H1 (cell line): Measurements from ENCODE around the gene ROPN1. TPM values are rescaled to one million over a fixed set of nuclear protein-coding genes. Genes with fewer than 3 reads are reported as not detected.

Experiments used
- BRCA1 ChIP-seq: IDR thresholded peaks from 2 replicates; pipeline ENCODE4 v1.6.1; 2012; ENCODE audit warnings: low read depth, low read length, improper control_type of control experiment
- CHD7 ChIP-seq: fragments of 300-600 bp; sonication (generic); IDR thresholded peaks from 2 replicates; pipeline ENCODE4 v1.7.1; 2012; ENCODE audit warnings: low read length, moderate library complexity, mild to moderate bottlenecking, inconsistent platforms; ENCODE audit not compliant: insufficient replicate concordance
- KDM1A ChIP-seq: fragments of 200-600, 300-600 bp; sonication (generic); IDR thresholded peaks from 2 replicates; pipeline ENCODE4 v1.7.1; 2016; ENCODE audit warnings: mild to moderate bottlenecking, low read length, borderline replicate concordance
- RAD21 ChIP-seq, 2 experiments: IDR thresholded peaks in 1 of 2; conservative IDR thresholded peaks in 1 of 2; 2 replicates each; pipeline ENCODE4 v1.6.1; 2011; ENCODE audit warnings: low read depth in 2 of 2, low read length in 2 of 2, improper control_type of control experiment in 1 of 2, inconsistent platforms in 1 of 2, mild to moderate bottlenecking in 1 of 2, moderate library complexity in 1 of 2
- SIN3A ChIP-seq, 2 experiments: IDR thresholded peaks in 1 of 2; conservative IDR thresholded peaks in 1 of 2; 2 replicates each; pipeline ENCODE4 v1.6.1; 2011 to 2012; ENCODE audit warnings: low read length in 2 of 2, improper control_type of control experiment in 1 of 2, low read depth in 1 of 2, mild to moderate bottlenecking in 1 of 2
- SIRT6 ChIP-seq: IDR thresholded peaks from one replicate; pipeline ENCODE4 v1.7.1; 2012; ENCODE audit warnings: low read length, inconsistent platforms
- TEAD4 ChIP-seq: IDR thresholded peaks from 2 replicates; pipeline ENCODE4 v1.6.1; 2012; ENCODE audit warnings: low read depth, low read length, inconsistent platforms, mixed read lengths
- polyA plus RNA-seq, 7 experiments: library from polyadenylated mRNA; depleted of rRNA in 3 of 7; stranded (reverse) in 5 of 7; unstranded in 2 of 7; fragments of >200 nt in 5 of 7; fragments of 200-250 nt in 2 of 7; gene quantifications; 1 replicate in 5 of 7; 2 replicates in 1 of 7; 4 replicates in 1 of 7; pipeline versions ENCODE4 v1.2.1 to v1.2.3, GENCODE V29; 2011 to 2013; ENCODE audit warnings: missing spikeins in 2 of 7, mixed read lengths in 2 of 7
- total RNA-seq: library from RNA; stranded (reverse); fragmentation: NEBNext Ultra II Directional; extraction: Animal tissue kit (Norgen Biotek cat#: 25700); gene quantifications from 2 replicates; pipeline ENCODE4 v1.2.1, GENCODE V29; 2021

Gene ROPN1
- total and polyA plus RNA-seq, 2 of the 8 experiments (the other 6 are each of a cell fraction or from before 2014, with no cell fraction given) = 0.03 TPM; not detected in 1

DNA sequence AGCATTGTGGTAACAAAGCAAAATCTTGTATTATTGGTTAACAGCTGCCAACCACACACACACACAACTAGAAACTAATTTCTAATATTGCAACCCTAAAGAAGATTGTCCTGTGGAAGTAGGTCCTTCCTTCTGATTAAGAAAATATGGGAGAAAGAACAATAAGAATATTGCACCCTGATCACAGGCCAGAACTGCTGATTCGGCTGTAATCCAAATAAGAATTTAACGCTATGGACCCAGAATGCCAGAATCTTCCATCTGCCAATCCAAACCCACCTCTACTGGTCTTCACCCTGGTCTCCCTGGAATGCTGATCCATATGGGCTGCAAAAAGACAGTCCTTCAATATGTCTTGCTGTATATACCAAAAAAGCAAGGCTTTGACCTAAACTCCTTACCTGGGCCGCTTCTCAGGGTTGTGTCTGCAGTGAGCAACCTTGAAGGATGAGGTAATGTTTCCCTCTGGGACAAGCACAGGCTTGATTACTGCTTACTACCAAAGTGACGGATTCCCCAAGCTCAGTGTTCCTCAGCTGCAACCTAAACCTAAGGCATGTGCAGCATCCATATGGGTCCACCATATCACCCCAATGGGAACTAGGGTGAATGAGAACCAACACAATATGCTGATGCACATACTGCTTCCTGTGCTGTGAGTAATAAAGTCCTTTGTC, 38.9 kb downstream of the ROPN1 start (continued):
- TF ChIP-seq CHD7 (no peak), RAD21 (IDR thresholded peaks at IDR 0.05 in 1 of 2, conservative IDR thresholded peaks at IDR 0.05 in 1 of 2; ENCODE audit: low read depth in 2 of 2, low read length in 2 of 2) (no peak), SIRT6 (no peak), SIN3A (conservative IDR thresholded peaks at IDR 0.05 in 1 of 2, IDR thresholded peaks at IDR 0.05 in 1 of 2; ENCODE audit: low read depth in 1 of 2, low read length in 2 of 2) (no peak), TEAD4 (no peak), KDM1A (no peak), BRCA1 (no peak)
